Measurements from ENCODE around the gene MPP4.
A peak's percentile ranks its signal among the peaks of the same experiment; 100 is the strongest.

Gene MPP4, protein sequence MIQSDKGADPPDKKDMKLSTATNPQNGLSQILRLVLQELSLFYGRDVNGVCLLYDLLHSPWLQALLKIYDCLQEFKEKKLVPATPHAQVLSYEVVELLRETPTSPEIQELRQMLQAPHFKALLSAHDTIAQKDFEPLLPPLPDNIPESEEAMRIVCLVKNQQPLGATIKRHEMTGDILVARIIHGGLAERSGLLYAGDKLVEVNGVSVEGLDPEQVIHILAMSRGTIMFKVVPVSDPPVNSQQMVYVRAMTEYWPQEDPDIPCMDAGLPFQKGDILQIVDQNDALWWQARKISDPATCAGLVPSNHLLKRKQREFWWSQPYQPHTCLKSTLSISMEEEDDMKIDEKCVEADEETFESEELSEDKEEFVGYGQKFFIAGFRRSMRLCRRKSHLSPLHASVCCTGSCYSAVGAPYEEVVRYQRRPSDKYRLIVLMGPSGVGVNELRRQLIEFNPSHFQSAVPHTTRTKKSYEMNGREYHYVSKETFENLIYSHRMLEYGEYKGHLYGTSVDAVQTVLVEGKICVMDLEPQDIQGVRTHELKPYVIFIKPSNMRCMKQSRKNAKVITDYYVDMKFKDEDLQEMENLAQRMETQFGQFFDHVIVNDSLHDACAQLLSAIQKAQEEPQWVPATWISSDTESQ

DNA sequence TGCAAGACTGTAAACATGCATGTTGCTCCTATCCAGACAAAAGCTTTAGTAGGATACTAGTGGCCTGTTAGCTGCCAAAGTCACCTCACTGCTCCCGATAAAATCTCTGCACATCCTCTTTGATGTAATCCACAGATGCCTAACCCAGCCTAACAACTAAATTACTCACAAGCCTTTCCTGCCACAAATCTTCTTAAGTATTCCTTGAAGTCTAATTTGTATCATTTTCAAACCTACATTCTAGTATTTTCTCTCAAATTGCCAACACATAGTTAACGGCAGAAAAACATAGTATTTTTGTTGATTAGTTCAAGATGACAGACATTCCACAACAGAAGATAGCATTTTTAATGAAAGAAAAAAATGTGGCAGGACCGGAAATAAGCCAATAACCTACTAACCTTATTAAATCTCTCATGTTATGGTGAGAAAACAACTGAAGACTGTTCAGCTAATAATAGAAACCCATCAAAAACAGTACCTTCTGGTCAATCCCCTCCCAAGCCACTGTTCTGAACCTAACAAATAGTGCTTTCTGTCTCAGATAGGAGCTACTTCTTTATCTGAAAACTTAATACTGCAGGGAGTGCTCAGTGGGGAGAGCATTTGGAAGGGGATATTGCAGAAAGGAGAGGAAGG lies at the start of gene MPP4:
MPP4 (minus strand) TSS at position 57 of the 639 bp plus-strand sequence. CDS start 4,690 bp downstream, outside the sequence.
- DNase-seq = no peak

DNA sequence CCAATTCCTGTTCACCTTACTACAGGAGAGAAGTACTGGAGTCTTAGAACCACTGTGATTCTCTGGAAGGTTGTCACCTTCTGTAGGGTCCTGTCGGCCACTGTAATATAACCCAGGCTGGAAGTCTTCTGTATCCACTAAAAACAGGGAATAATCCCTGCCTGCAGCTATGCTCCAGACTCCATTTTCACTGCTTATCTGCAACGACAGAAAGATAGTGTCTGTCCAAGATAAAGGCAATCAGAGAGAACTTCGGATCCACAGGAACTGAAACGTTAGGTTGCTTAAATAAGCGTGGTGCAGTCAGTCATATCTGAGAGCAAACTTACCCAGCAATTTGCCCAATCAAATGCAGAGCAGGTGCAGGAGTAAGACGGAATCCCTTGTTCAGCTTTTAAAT lies 48.1 kb upstream of the MPP4 start:
- no peak for DNase-seq

DNA sequence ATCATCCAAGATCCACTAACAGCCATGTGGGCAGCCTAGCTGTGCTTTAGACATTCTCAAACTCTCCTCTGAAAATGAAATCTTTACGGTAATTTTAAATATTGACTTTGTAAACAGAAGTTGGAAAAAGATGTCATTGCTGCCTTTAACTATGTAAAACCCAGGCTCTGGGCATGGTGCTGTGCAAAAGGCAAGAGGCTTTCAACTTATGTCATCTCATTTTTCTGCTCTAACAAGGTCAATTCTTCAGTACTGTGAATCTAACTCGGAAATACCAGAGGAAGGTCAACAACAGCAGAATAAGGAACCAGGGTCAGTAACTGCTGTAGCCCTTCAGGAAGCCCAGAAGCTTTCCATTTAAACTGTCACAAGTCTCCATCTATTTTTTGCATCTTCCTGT lies 37.0 kb upstream of the MPP4 start:
- DNase-seq = no peak

DNA sequence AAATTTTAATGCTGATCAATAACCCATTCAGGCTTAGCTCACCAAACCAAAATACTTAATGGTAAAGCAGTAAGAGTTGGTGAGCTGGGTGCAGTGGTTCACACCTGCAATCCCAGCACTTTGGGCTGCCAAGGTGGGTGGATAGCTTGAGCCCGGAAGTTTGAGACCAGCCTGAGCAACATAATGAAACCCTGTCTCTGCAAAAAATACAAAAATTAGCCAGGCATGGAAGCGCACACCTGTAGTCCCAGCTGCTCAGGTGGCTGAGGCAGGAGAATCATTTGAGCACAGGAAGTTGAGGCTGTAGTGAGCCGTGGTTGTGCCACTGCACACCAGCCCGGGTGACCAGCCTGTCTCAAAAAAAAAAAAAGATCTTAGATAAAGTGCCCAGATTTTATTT lies 35.7 kb upstream of the MPP4 start:
- DNase-seq = no peak

DNA sequence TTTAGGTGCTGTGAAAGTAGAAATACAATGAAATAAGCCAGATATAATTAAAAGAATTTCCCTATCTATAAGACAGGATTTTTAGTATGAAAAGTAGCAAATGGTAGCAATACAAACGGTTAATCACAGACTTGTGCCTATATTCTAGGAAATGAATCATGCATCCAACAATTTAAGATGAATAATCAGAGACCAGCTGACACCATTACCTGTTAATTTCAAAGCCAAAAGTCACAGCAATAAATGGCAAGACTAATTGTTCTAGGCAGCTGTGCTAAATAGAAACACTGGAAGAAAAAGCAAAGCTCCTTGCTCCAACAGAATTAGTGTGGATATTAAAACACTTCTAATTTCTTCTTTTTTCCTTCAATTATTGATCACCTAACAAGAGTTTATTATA lies 35.1 kb upstream of the MPP4 start:
- DNase-seq = no peak

DNA sequence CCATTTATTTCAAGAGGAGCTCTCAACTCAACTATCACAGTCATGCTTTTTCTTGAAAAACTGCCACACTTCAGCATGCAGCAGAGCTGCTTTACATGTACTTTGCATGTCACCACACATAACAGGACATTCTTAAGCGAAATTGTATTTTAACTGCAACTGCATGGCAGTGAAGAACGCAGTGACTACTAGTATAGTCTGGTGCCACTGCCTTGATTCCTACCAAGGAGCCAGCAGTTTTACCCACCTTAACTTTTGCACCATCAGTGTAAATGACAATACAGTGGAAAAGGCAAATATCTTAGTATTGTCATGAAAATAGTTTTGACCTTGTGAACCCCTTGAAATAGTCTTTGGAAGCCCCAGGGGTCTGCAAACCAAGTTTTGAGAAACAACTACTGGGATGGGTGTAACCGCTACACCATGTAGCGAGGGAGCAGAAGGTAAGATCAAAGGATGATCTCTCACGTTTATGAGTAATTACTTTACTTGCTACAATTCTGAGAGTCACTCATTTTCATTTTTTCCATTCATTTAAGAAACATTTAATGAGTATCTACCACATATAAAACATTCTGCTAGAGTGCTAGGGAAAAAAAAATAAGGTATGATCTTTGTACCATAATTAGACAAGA lies 32.3 kb upstream of the MPP4 start:
- DNase-seq = no peak

DNA sequence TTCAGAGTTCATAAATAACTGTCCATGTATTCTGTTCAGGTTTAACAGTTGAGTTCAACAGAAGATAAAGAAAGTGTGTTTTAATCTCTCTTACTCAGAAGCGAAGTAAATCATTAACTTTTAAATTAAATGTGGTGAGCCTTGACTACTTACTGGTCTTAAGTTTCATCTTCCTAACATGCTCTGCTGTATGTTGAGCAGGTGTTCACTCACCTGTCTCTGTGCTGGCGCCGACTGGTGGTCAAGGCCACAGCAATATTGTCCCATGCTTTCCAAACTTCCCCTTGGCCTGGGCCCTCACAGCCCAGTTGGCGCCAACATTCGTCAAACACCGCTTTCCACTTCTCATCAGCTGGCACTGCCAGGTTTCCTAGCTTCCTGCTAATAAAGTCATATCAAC lies 17.0 kb upstream of the MPP4 start:
- no peak for DNase-seq

DNA sequence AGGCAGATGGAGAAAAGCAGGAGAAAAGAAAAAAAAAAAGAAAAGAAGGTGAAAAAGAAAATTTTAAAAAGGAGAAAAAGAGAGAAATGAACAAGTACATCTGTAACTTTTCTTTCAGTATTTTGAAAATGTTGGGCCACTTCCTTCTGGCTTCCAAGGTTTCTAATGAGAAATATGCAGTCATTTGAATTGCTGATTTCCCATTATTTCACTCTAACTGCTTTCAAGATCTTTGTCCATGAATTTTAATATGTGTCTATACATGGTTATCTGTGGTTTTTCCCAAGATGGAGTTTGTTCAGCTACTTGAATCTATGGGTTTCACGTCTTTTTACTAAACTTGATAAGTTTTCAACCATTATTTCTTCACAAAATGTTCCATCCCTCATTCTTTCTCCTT lies 14.3 kb upstream of the MPP4 start:
- no peak for DNase-seq

DNA sequence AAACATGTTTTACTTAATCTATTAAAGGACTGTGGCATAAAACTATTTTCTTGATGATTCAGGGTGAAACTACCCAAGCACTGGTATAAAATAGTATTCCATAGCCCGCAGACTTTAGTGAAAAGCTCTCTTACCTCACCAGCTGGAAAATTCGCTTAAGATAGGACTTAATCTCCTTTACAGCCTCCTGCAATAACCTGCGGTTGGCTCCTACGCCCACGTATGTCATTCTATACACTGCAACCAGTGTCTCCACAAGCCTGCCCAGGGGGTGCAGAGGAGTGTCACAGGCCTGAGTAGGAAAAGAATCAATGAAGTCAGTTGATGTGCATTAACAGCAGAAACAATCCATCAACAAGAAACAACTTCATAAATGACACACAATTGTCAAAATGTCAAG lies 11.3 kb upstream of the MPP4 start:
- no peak for DNase-seq

DNA sequence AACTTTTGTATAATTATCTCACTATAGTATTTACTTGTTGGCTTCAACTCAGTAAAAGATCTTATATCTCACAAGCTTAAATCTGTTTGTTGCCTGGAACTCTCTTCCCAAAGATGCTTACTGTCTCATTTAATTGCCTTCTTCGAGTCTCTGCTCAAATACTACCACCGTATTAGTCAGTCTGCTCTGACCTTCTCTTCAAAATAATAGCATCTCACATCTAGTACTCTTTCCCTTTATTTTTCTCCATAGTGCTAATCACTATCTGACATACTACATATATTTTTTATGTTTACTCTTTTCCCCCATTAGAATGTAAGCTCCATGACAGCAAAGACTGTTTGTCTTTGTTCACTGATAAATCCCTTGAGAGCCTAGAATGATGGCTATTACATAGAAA lies 10.6 kb upstream of the MPP4 start:
- no peak for DNase-seq

DNA sequence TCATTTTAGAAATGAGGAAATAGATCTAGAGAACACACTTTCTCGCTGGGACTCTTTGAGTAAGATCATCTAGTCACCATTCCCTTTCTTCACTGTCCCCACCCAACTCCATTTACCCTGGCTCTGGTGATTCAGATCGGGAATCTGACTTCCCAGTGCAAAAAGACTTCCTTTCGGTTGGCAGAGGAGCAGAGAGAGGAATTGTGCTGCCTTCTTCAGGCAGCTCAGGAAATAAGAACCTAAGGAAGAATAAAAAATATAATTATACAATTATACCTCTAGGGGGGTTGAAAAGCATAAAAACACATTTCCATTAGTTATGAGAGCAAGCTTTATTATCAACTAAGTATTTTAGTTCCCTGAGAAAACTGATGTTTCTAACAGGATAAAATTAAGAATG lies 9.3 kb upstream of the MPP4 start:
- no peak for DNase-seq

DNA sequence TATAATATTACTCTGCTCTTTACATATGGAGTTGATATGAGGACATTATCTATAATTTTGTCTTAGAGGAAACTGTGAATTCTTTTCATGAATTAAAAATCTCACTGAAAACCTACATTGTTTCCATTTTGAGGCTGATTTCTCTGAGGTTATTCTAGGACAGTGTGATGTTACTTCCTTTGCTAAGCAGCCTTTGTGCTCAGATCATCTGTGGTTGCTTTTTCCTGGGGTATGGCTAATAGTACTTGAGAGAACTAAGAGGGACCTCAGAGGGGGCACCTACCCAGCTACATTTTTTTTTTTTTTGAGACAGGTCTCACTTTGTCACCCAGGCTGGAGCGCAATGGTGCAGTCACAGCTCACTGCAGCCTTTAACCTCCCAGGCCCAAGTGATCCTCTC lies 8.7 kb upstream of the MPP4 start:
- DNase-seq = no peak

DNA sequence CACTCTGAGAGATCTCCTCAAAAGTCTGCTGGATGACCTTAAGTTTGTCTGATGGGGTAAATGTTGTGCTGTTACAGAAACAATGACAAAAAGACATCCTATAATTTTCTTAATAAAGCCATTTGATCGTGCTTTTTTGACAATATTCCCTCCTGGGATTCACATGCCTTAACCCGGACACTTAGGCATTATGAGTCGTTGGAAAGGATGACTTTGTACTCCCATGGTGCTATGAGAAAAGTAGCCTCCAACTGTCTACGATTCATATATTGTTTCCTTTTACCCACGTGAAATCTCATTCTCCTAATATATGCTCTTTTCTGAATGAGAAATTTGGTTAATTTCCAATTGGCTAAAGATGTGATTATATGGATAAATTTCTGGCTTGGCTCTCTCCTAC lies 6.1 kb upstream of the MPP4 start:
- DNase-seq = no peak

DNA sequence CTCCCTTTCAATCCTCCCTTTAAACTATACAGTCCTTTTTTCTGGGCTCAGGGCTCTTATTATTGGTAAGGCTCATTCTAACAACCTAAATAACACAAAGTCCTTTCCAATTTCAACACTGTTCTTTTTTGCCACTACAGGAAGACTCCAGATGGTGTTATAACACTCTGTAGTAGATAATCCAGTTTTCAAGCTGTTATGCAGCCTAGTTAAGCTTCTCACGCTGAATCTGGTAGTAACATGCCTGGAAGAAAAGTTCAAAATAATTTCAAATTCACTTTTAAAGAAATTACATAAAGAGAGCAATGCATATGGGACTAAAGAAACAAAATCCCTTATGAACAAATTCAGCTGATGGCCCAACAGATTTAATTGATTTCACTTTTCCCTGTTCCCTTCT lies 3.2 kb upstream of the MPP4 start:
- no peak for DNase-seq

DNA sequence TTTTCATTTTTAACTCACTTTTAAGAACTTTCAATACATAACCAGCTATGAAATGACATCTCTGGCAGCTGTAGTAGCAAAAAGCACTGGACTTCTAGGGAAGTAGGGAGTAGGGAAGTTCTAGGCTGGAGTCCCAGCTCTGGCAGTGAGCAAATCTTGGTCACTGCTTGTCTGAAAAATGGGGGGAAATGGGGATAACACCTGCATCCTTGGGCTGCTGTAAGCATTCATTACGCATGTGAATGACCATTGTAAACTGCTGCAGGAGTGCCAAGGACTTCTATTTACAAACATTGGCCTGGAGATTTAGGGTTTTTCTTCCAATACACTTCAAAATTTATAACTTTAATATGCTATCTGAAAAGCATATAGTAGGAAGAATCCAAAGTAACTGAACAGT lies 972 bp upstream of the MPP4 start:
- no peak for DNase-seq

DNA sequence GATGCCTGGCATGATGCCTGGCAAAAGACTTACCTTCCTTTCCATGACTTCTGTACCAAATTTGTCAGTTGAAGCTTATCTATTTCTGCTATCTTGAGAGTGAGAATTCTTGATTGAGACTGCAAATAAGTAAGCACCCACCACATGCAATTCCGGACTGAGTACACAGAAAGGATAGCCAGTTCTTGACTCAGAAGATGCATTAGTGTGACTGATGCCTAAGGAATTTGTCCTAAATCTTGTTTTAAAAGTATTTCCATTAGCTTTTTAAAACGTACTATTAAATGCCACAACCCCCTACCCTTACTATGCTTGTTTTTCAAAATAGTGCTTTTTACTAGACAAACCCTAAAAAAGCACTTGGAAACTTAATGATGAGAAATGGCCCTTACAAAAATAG lies 545 bp downstream of the MPP4 start:
- DNase-seq = no peak

DNA sequence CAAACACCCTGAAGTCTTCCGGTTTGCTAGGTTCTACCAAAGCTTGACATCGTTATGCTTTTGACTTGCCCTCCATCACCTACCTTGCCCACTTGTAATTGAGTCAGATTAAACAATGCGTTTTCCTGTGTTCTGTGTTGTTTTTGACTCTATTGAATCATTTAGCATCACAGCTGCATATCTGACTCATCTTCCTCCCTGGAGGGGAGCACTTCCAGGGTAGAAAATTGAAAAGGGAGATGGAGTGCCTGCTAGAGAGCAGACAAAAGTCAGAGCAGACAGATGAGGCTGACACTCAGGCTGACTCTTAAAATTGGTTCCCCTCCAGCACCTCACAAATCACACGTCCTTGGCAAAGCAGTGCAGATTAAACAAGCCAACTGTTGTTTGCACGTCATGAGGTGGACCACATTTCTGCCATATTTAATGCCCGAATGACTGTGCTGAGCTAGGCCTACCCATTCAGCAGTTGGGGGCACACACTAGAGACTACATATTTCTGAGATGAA lies 2.2 kb downstream of the MPP4 start:
- no peak for DNase-seq

DNA sequence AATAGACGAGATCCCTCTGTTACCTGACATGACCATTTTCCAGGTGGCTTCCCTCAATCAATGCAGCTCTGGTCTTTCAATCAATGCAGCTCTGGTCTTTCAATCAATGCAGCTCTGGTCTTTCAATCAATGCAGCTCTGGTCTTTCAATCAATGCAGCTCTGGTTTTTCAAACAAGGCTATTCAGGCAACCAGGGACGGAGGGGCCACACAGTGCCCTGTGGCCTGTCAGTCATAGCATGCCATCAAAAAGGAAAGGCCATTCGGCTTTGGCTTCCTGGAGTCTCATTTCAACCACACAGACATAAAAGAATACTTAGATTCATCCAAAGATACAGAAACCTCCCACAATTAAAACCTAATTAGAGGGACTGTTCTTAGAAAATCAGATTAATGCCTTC lies 13.3 kb downstream of the MPP4 start:
- DNase-seq = no peak

DNA sequence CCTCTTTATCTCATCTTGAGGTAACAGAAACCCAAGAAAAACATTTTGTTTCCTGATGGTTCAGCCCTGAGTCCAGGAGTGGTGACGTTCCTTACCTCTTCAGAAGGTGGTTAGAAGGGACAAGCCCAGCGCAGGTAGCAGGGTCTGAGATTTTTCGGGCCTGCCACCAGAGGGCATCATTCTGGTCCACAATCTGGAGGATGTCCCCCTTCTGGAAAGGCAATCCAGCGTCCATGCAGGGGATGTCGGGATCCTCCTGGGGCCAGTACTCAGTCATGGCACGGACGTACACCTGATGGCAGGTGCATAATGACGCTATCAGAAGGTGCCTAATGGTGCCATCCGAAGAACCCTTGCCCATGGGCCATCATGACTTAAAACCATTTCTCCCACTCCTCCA lies 17.7 kb downstream of the MPP4 start:
- peak; percentile 3 for DNase-seq

DNA sequence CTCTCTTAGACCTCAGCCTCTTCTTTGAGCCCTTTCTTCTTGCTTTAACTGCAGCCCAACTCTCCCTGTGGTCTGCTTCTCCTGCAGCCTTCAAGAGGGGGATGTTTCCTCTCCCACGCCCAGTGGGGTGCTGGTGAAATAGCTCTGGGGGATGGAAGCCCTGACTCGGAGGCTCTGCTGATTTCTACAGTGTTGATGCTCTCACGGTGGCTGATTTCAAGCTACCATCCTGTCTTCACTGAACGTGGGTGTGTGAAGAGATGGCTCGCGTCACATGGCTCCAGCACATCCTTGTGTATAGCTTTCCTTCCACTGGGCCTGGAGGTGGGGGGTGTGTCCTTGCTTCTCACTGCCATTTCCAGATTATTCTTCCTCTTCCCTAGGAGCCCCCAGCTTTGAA lies 20.0 kb downstream of the MPP4 start:
- no peak for DNase-seq

DNA sequence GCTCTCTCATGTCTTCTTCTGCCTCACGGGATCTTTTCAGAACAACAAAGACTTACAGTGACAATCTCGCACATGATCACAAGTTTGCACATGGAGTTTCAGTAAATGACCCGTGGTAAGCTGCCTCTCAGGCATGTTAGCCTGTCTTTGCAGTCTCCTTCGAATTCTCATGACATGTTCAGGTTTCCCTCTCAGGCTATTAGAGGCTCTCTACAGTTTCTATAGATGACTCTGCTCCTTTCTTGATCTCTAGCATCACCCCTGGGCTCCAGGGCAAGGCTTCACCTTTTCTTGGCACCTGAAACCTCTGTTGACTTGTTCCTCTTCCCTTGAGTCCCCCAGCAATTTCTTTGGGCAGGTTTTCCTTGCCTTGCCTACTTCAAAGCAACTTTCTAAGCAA lies 23.0 kb downstream of the MPP4 start:
- DNase-seq = no peak

DNA sequence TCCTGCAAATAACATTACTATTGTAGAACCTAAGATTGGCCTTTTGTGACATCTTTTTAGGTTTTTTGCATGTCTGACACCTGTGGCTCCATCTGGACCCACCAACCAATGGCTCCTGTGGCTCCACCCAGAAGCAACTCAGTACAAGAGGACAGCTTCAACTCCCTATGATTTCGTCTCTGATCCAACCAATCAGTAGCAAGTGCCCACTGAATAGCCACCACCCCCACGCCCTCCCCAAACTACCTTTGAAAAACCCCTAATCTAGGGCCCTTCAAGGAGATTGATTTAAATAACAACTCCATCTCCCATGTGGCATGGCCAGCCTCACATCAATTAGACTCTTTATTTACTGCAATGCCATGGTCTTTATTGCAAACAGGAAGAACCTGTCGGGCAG lies 23.6 kb downstream of the MPP4 start:
- no peak for DNase-seq

DNA sequence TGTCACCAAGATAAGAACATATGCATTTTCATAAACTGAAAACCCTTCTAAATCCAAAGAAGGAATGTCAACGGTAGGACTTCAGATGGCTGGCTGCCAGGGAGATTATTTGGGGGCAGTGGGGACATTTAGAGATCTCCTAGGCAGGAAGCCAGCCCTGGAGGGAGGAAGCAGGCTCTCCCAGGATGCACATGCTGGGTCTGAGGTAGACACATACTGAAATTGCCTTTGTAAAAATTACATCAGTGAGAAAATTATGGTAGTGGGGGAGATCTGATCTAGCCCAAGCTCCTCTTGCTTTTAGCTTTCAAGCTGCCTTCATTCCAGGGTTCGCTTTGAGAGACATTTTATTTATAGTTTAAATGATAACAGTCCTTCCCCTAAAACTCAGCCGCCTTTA lies 24.1 kb downstream of the MPP4 start:
- DNase-seq = no peak

DNA sequence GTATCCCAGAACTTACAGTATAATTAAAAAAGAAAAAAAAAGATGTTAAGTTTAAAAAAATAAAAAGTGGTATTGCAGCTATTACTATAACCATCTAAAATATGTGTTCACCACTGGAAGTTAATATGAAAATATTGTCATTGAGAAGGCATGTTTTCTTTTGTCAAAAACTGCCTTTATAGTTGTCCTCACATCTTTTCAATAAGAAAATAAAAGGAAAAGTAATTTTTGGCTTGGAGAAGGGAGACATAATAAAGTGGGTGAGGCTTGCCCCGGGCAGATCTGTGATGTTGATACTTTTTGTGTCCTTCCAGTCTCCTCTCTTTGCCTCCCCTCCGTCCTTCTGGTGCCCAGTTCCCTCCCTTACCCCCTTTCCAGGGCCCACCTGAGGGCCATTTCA lies 24.9 kb downstream of the MPP4 start:
- DNase-seq = no peak

Data from stimulated activated CD4-positive, alpha-beta T cell treated with anti-CD3 and anti-CD28 coated beads, Interleukin-12 subunit alpha, Interleukin-12 subunit beta, amount 100 ng/mL, for 4 hours (primary cell).